Transverse colon (tissue), 4 donors: Measurements from ENCODE around the gene SH3RF3. TPM values are rescaled to one million over a fixed set of nuclear protein-coding genes. Genes with fewer than 3 reads are reported as not detected.

Experiments
- DNase-seq: peaks from one replicate; pipeline ENCODE4 v3.0.0-alpha.2; 2019
- H3K27ac ChIP-seq, 4 donors: fragments of 200-600 bp; sonication (generic); 2 replicates each; pipeline ENCODE4 v1.5.1; 2016 to 2018; ENCODE audit warnings: inconsistent platforms in 4 of 4
- H3K27me3 ChIP-seq: fragments of 200-600 bp; sonication (generic); 2 replicates; pipeline ENCODE4 v1.5.1; 2017; ENCODE audit warnings: inconsistent platforms
- H3K36me3 ChIP-seq, 4 donors: fragments of 200-600 bp; sonication (generic); 2 replicates each; pipeline ENCODE4 v1.5.1; 2017 to 2019; ENCODE audit warnings: inconsistent platforms in 4 of 4
- H3K4me1 ChIP-seq, 4 donors: fragments of 200-600 bp; sonication (generic); 2 replicates each; pipeline ENCODE4 v1.5.1; 2017 to 2020; ENCODE audit warnings: inconsistent platforms in 4 of 4
- H3K4me3 ChIP-seq, 4 donors: fragments of 200-600 bp; sonication (generic); 1 replicate in 1 of 4; 2 replicates in 3 of 4; pipeline versions ENCODE4 v1.5.1 to v1.6.1; 2017 to 2019; ENCODE audit warnings: inconsistent platforms in 4 of 4
- H3K9me3 ChIP-seq, 2 donors: fragments of 200-600 bp; sonication (generic); 2 replicates each; pipeline ENCODE4 v1.5.1; 2017 to 2019; ENCODE audit warnings: inconsistent platforms in 2 of 2
- EP300 ChIP-seq: sonication (generic); formaldehyde crosslinking; IDR thresholded peaks from one replicate; pipeline ENCODE4 v1.6.1; 2017; ENCODE audit warnings: antibody characterized with exemption, low read depth
- POLR2A ChIP-seq: fragments of 450-650 bp; IDR thresholded peaks from one replicate; pipeline ENCODE4 v1.6.1; 2016; ENCODE audit warnings: antibody characterized with exemption, mild to moderate bottlenecking, moderate library complexity
- POLR2AphosphoS5 ChIP-seq, 3 donors: sonication (generic); formaldehyde crosslinking; IDR thresholded peaks; one replicate each; pipeline ENCODE4 v1.6.1; 2016; ENCODE audit warnings: antibody characterized with exemption in 3 of 3
- WGBS, 2 donors: methylation state at CpG; one replicate each; pipeline ENCODE4 v1.1.5; 2018; ENCODE audit warnings: low coverage in 1 of 2; 5-methylcytosine and 5-hydroxymethylcytosine counted together
- in situ Hi-C, 4 donors: fragments of 200-750 bp; cut with MboI; loops; one replicate each; pipeline versions ENCODE4 v1.15.0 to v1.15.1; 2017; ENCODE audit warnings: low sequenced_read_pairs in 3 of 4, low pct_ligation_motif_present in 1 of 4, low pct_unique_long_range_greater_than_20kb in 1 of 4
- intact Hi-C: fragments of 100-400 bp; cut with DNase I; formaldehyde crosslinking; loops from one replicate; pipeline ENCODE4 v1.15.1; 2023; ENCODE audit warnings: low total_unique reads
- total RNA-seq, 4 donors: library from RNA; depleted of rRNA; stranded (reverse); fragments of >200 nt; gene quantifications; one replicate each; pipeline ENCODE4 v1.1.0, GENCODE V29; 2016
- TF ChIP-seq, protein P1 (sequence below), 5 experiments: fragments of 200-600 bp in 3 of 5; fragments of 450-650 bp in 2 of 5; sonication (generic) in 3 of 5; IDR thresholded peaks; 1 replicate in 2 of 5; 2 replicates in 3 of 5; pipeline ENCODE4 v1.5.1; 2016 to 2017; ENCODE audit warnings: antibody characterized with exemption in 5 of 5, inconsistent platforms in 3 of 5, mild to moderate bottlenecking in 2 of 5, moderate library complexity in 1 of 5

SH3RF3 gene
- total RNA-seq, 4 donors from 2014 or later = 1.9 to 8.8 (median 2.9) TPM

DNA sequence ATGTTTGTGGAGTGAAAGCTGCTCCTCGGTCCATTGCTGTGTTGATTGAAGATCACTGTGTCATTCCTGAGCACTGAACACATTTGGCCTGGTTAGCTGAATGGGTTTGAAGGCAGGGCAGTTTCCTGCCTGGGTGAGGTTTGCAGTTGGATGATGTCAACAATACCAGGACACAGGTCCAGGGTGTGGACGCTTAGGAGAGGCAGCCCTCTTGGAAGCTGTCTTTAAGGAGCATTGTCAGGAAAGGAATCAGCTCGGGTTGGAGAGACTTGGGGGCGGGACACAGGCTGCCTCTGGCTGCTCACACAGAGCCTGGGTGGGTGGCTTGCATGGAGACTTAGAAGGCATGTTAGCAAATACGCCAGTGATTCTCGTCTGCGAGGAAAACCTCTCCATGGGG is 247.1 kb downstream of the SH3RF3 start:
- Histone ChIP-seq H3K27ac (peak overlapping the region in 3 of 4 donors; percentile 8 to 55 (median 23)), H3K36me3 (no peaks in the 10 kb centered on the region), H3K4me1 (peaks cover 0 to 11% (median 2%) of the 10 kb centered on the region in 4 donors)

DNA sequence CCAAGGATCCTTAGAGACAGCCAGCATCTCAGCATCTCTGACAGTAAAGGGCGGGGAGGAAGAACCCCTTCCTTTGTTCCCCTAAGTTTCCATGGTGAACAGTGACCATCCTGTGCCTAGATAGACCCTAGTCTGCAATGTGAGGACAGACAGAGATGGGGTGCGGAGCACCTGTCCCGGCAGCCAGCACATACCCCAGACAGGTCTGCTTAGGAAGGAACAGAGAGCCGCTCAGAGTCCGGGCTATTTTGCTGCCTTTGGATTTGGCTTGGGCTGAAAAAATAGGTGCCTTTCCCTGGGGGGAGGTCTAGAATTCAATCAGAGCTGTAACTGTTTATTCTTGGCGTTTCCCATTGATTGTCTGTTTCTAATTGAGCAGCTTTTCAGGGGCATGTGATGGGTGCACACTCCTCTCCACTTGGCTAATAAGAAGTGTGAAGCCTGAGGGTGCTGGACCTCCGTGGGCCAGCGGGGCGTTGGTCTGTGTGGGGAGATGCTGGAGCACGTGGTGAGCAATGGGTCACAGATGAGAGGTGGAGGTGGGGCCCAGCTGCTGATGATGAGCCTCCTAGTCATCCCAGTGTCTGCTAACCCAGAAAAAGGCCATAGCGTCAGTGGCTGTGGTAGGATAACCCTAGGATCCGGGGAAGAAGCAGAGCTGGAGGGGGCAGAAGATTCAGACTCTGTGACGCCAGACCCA is 247.9 kb downstream of the SH3RF3 start:
- intact Hi-C loops (no loop called here), in situ Hi-C loops (no loop called here)
- TF ChIP-seq POLR2A (no peak), POLR2AphosphoS5 (IDR thresholded peaks at IDR 0.05) (no peak), EP300 (no peak)
- TF ChIP-seq, protein P1, sequence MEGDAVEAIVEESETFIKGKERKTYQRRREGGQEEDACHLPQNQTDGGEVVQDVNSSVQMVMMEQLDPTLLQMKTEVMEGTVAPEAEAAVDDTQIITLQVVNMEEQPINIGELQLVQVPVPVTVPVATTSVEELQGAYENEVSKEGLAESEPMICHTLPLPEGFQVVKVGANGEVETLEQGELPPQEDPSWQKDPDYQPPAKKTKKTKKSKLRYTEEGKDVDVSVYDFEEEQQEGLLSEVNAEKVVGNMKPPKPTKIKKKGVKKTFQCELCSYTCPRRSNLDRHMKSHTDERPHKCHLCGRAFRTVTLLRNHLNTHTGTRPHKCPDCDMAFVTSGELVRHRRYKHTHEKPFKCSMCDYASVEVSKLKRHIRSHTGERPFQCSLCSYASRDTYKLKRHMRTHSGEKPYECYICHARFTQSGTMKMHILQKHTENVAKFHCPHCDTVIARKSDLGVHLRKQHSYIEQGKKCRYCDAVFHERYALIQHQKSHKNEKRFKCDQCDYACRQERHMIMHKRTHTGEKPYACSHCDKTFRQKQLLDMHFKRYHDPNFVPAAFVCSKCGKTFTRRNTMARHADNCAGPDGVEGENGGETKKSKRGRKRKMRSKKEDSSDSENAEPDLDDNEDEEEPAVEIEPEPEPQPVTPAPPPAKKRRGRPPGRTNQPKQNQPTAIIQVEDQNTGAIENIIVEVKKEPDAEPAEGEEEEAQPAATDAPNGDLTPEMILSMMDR (IDR thresholded peaks at IDR 0.05) = no peak
- Histone ChIP-seq H3K9me3 (no peaks in the 10 kb centered on the region), H3K27me3 (no peaks in the 10 kb centered on the region), H3K4me1 (peaks cover 0 to 11% (median 2%) of the 10 kb centered on the region in 4 donors), H3K27ac (no peak overlapping the region), H3K4me3 (no peak overlapping the region), H3K36me3 (no peaks in the 10 kb centered on the region)
- WGBS, 2 donors = 88% methylated on average over 13 of the region's 13 CpGs; no CpG with 5 or more reads in 1 of the 2 donors
- DNase-seq = no peak

More for the DNA sequence above, 247.1 kb downstream of the SH3RF3 start:
- H3K4me3 ChIP-seq = no peak overlapping the region
- in situ Hi-C loops = no loop called here
- TF ChIP-seq, protein P1 (IDR thresholded peaks at IDR 0.05) = no peak
- TF ChIP-seq POLR2AphosphoS5 (IDR thresholded peaks at IDR 0.05) (no peak), EP300 (no peak), POLR2A (no peak)
- no peaks in the 10 kb centered on the region for H3K27me3 ChIP-seq
- peak; percentile 52 for DNase-seq
- H3K9me3 ChIP-seq = no peaks in the 10 kb centered on the region
- intact Hi-C loops = no loop called here
- WGBS, 2 donors = 65 to 96% methylated on average over 3 to 7 of the region's 7 CpGs

DNA sequence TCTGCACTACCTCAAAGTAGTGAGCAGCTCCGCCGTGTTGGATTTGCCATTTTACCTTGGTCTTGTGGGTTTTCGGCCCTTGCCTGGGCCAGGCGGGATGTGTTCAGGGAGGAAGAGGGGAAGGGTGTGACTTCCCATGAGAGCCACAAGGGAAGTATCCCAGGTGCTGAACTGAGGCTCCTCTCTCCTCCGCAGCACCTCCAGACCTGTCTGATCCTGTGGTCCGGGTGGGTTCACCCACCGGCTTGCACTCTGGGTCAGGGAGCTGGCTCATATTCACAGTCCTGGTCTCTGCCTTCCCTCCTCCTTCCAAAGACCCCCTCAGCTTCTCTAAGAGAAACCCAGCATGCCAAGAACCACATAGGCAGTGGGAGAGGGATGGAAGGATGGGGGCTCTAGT is 249.0 kb downstream of the SH3RF3 start:
- TF ChIP-seq POLR2AphosphoS5 (IDR thresholded peaks at IDR 0.05) = no peak
- no peak for TF ChIP-seq EP300
- TF ChIP-seq, protein P1 (IDR thresholded peaks at IDR 0.05) = no peak
- no peak for TF ChIP-seq POLR2A
- 85% methylated on average over 7 of the region's 7 CpGs; no CpG with 5 or more reads in 1 of the 2 donors for WGBS, 2 donors
- no peak for DNase-seq
- H3K9me3 ChIP-seq = no peaks in the 10 kb centered on the region
- in situ Hi-C loops = no loop called here
- H3K36me3 ChIP-seq = no peaks in the 10 kb centered on the region
- peaks cover 0 to 14% (median 2%) of the 10 kb centered on the region in 4 donors for H3K4me1 ChIP-seq
- H3K4me3 ChIP-seq = no peak overlapping the region
- intact Hi-C loops = no loop called here
- no peaks in the 10 kb centered on the region for H3K27me3 ChIP-seq
- H3K27ac ChIP-seq = no peak overlapping the region

DNA sequence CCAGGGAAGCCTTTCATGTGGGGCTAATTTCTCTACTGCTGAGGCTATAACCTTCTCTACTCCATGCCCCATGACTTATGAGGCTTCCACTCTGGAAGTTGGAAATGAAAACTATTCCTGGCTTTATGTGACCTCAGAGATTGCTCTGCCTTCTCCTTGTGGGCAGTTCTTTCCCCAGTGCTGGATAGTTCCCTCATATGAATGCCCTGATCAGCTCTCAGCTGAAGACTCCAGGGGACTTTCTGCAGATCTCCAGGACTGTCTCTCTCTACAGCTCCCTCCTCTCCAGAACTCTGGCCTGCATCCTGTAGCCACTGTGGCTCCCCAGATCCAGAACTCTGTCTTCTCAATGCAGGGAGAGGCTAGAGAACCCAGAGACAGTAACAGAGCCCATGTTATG is 249.7 kb downstream of the SH3RF3 start:
- Histone ChIP-seq H3K36me3 (no peaks in the 10 kb centered on the region), H3K9me3 (no peaks in the 10 kb centered on the region), H3K27me3 (no peaks in the 10 kb centered on the region), H3K27ac (no peak overlapping the region), H3K4me1 (peaks cover 0 to 14% (median 2%) of the 10 kb centered on the region in 4 donors), H3K4me3 (no peak overlapping the region)
- DNase-seq = no peak
- in situ Hi-C loops = no loop called here
- intact Hi-C loops = no loop called here
- TF ChIP-seq, protein P1 (IDR thresholded peaks at IDR 0.05) = no peak
- TF ChIP-seq POLR2A = no peak
- no peak for TF ChIP-seq EP300
- no peak for TF ChIP-seq POLR2AphosphoS5 (IDR thresholded peaks at IDR 0.05)
